Activated B cell treated with CpG ODN at 0.5 μM for 24 hours (primary cell): ENCODE measurements around the gene RBM3. TPM values are rescaled to one million over a fixed set of nuclear protein-coding genes. Genes with fewer than 3 reads are reported as not detected.

ENCODE experiments used
- ATAC-seq: fragments of 200-7000 bp; cut with Tn5 transposase; one replicate; pipeline ENCODE4 v1.10.0; 2021; ENCODE audit warnings: low read depth, mild to moderate bottlenecking, moderate library complexity
- CTCF ChIA-PET: fragments of 350-600 bp; sonication (Branson Sonifier 250); formaldehyde crosslinking; loops from one replicate; lab custom pipeline; 2021; ENCODE audit warnings: antibody characterized with exemption; lab: Charles Lee
- POLR2A ChIA-PET: fragments of 350-600 bp; sonication (Branson Sonifier 250); formaldehyde crosslinking; loops from one replicate; lab custom pipeline; 2021; ENCODE audit warnings: antibody characterized with exemption; lab: Charles Lee
- DNase-seq: peaks from one replicate; pipeline ENCODE4 v3.0.0; 2022
- H3K27ac Mint-ChIP-seq: one replicate; pipeline ENCODE4 v1.8.0; 2020; ENCODE audit warnings: mixed read lengths
- H3K27me3 Mint-ChIP-seq: one replicate; pipeline ENCODE4 v1.8.0; 2021; ENCODE audit warnings: mixed read lengths
- H3K36me3 Mint-ChIP-seq: one replicate; pipeline ENCODE4 v1.8.0; 2021; ENCODE audit warnings: low read depth, mixed read lengths
- H3K4me1 Mint-ChIP-seq: one replicate; pipeline ENCODE4 v1.8.0; 2021; ENCODE audit warnings: mixed read lengths
- H3K4me3 Mint-ChIP-seq: one replicate; pipeline ENCODE4 v1.8.0; 2020; ENCODE audit warnings: mild to moderate bottlenecking, mixed read lengths
- H3K9me3 Mint-ChIP-seq: one replicate; pipeline ENCODE4 v1.8.0; 2020; ENCODE audit warnings: mixed read lengths
- intact Hi-C: fragments of 100-400 bp; cut with micrococcal nuclease; formaldehyde crosslinking; loops from one replicate; pipeline ENCODE4 v1.15.1; 2024
- total RNA-seq: library from RNA; stranded (reverse); gene quantifications from 2 replicates; pipeline ENCODE4 v1.2.3, GENCODE V29; 2022
- TF ChIP-seq, protein P1 (sequence below): fragments of 200-600 bp; IDR thresholded peaks from one replicate; pipeline ENCODE4 v1.8.0; 2022; ENCODE audit warnings: antibody characterized with exemption, mild to moderate bottlenecking

The RBM3 gene
- total RNA-seq, 1 donor from 2014 or later: 381 TPM

DNA sequence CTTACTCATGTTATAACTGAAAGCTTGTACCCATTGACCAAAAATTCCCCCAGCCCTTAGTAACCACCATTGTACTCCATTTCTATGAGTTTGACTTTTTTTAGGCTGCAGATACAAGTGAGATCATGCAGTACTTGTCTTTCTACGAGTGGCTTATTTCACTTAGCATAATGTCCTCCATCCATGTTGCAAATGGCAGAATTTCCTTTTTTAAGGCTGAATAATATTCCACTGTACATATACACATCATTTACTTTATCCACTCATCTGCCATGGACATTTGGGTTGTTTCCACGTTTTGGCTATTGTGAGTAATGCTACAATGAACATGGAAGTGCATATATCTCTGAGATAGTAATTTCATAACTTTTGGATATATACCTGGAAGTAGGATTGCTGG is 10.4 kb downstream of the RBM3 start:
- H3K27me3 Mint-ChIP-seq: no peaks in the 10 kb centered on the region
- no peak overlapping the region for H3K27ac Mint-ChIP-seq
- ChIA-PET CTCF (no interaction called here), POLR2A (no interaction called here)
- no peak for ATAC-seq
- H3K36me3 Mint-ChIP-seq: peaks cover 3% of the 10 kb centered on the region
- H3K9me3 Mint-ChIP-seq: no peaks in the 10 kb centered on the region
- no peaks in the 10 kb centered on the region for H3K4me1 Mint-ChIP-seq
- TF ChIP-seq, protein P1, sequence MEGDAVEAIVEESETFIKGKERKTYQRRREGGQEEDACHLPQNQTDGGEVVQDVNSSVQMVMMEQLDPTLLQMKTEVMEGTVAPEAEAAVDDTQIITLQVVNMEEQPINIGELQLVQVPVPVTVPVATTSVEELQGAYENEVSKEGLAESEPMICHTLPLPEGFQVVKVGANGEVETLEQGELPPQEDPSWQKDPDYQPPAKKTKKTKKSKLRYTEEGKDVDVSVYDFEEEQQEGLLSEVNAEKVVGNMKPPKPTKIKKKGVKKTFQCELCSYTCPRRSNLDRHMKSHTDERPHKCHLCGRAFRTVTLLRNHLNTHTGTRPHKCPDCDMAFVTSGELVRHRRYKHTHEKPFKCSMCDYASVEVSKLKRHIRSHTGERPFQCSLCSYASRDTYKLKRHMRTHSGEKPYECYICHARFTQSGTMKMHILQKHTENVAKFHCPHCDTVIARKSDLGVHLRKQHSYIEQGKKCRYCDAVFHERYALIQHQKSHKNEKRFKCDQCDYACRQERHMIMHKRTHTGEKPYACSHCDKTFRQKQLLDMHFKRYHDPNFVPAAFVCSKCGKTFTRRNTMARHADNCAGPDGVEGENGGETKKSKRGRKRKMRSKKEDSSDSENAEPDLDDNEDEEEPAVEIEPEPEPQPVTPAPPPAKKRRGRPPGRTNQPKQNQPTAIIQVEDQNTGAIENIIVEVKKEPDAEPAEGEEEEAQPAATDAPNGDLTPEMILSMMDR: no peak
- intact Hi-C loops: no loop called here
- H3K4me3 Mint-ChIP-seq: no peak overlapping the region
- no peak for DNase-seq

DNA sequence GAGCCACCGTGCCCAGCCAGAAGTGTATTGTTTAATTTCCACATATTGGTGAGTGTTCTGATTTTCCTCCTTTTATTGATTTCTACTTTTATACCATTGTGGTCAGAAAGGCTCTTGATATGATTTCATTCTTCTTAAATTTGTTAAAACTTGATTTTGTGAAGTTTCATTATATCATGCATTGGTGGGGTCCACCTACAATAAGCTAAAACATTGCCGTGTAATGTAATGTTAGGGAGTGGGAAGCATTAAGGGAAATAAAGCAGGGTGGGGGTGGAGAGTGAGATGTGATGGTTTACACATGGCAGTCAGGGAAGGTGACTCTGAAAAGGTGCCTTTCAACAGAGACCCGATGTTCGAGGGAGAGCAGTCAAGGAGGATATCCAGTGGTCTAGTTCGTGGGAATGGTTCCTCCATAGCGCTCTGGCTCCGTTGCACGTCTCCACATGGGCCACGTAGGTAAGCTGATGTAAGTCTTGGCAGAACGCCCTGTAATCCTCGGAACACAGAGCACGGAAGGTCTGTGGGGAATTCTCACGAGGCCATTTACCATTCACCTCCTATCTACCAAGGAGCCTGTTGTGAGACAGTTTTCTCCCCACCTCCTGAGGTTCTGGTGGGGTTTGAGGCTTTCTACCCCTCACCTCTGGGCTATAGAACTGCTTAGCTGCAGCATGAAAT is 15.3 kb downstream of the RBM3 start:
- no peak overlapping the region for H3K4me3 Mint-ChIP-seq
- no peaks in the 10 kb centered on the region for H3K4me1 Mint-ChIP-seq
- no peak for ATAC-seq
- no peaks in the 10 kb centered on the region for H3K36me3 Mint-ChIP-seq
- no peak overlapping the region for H3K27ac Mint-ChIP-seq
- no peaks in the 10 kb centered on the region for H3K9me3 Mint-ChIP-seq
- no peak for DNase-seq
- TF ChIP-seq, protein P1: no peak
- CTCF ChIA-PET: no interaction called here
- intact Hi-C loops: no loop called here
- POLR2A ChIA-PET: interaction anchor here (1.3 kb wide), 1 partner anchor 11 kb away, joined by 3 read pairs; no protein-coding TSS in a partner anchor
- no peaks in the 10 kb centered on the region for H3K27me3 Mint-ChIP-seq

DNA sequence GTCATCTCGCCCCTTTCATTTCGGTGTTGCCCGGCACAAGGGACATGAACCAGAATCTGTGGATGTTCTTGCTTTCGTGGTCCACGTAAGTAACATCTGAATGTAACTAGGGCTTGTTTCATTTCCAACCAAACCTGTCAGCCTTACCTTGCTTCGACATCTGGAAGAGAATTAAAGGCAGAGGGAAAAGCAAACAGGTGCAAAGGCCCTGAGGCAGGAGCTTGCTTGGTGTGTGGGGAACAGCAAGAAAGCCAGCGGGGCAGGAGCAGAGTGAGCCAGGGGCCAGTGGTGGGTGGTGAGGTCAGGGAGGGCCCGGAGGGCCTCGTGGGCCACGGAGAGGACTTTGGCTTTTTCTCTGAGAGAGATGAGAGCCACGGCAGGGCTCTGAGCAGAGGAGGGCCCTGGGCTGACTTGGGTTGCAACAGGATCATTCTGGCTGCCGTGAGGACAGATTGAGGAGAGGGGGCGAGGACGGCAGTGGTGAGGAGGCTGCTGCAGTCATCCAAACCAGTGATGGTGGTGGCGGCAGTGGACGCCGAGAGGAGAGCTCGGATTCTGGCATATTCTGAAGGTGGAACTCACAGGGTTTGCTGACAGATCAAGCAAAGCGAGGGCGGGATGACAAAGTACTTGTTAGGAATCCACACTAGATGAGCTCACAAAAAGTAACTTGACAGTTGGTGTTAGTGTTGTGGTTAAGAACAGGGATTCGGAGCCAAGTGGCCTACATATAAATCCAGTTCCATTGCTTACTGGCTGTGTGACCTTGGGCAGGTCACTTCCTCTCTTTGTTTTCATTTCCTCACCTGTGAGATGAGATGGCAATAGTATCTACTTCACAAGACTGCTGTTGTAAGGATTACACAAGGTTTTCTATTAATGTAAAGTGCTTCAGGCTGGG is 16.2 kb downstream of the RBM3 start:
- Mint-ChIP-seq H3K36me3 (no peaks in the 10 kb centered on the region), H3K4me3 (no peak overlapping the region), H3K4me1 (no peaks in the 10 kb centered on the region), H3K9me3 (no peaks in the 10 kb centered on the region), H3K27ac (no peak overlapping the region), H3K27me3 (no peaks in the 10 kb centered on the region)
- no peak for DNase-seq
- intact Hi-C loops: no loop called here
- ChIA-PET POLR2A (no interaction called here), CTCF (no interaction called here)
- TF ChIP-seq, protein P1: no peak
- ATAC-seq: no peak

DNA sequence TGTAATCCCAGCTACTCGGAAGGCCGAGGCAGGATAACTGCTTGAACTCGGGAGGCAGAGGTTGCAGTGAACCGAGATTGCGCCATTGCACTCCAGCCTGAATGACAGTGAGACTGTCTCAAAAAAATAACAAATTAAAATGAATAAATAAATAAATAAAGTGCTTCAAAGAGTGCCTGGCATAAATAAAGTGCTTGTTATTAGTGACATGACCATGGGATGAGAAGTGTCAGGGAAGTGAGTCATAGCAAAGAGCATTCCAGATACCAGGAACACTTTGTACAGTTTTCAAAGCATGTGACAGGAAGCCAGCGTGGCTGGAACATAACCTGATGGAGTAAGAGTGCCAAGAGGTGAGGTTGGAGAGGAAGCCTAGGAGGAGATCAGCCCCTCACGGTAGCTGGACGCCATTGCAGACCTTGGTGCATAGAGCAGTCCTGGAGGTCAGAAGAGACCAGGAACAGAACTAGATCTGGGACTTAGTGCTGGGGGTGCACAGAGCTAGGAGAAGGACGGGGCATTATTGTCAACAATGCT is 17.0 kb downstream of the RBM3 start:
- DNase-seq: no peak
- Mint-ChIP-seq H3K9me3 (no peaks in the 10 kb centered on the region), H3K4me3 (no peak overlapping the region), H3K4me1 (no peaks in the 10 kb centered on the region), H3K36me3 (no peaks in the 10 kb centered on the region), H3K27me3 (no peaks in the 10 kb centered on the region), H3K27ac (no peak overlapping the region)
- ChIA-PET CTCF (no interaction called here), POLR2A (no interaction called here)
- no peak for ATAC-seq
- intact Hi-C loops: no loop called here
- TF ChIP-seq, protein P1: no peak

DNA sequence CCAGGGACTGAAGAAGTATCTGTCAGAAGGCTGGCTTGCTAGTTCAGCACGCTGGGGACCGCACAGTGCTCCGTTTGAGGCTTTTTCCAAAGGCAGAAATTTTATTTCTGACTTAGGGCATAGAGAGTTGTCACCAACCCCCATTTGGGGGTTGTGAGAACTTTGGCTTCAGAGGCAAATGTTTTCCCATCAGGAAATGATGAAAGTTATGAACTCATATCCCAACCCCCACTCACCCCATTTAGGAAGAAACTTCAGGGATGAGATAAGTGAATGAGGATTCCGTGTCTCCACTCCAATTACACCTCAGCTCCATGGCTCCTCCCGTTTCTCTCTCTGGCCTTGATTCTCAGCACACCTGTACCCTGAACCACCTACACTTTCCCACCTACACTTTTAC is 18.7 kb downstream of the RBM3 start:
- Mint-ChIP-seq H3K4me1 (peaks cover 3% of the 10 kb centered on the region), H3K9me3 (no peaks in the 10 kb centered on the region), H3K36me3 (peaks cover 8% of the 10 kb centered on the region), H3K27me3 (no peaks in the 10 kb centered on the region), H3K27ac (no peak overlapping the region), H3K4me3 (no peak overlapping the region)
- no peak for DNase-seq
- TF ChIP-seq, protein P1: no peak
- ChIA-PET POLR2A (no interaction called here), CTCF (no interaction called here)
- intact Hi-C loops: no loop called here
- no peak for ATAC-seq
